NCI-H774 (cell line): Measurements from ENCODE around the gene GNL1.

Experiments
- DNase-seq: peaks from one replicate; lab custom pipeline; 2025; lab: John Stamatoyannopoulos, UW

Gene GNL1

GRCh38 chr6:30570263-30570662 lies 14.0 kb upstream of the GNL1 start:
- DNase-seq: no peak

- DNase-seq: peak; percentile 8
Measured at GRCh38 chr6:30568245-30568644, 12.0 kb upstream of the GNL1 start.

GRCh38 chr6:30565772-30566171 lies 9.5 kb upstream of the GNL1 start:
- DNase-seq: no peak

GRCh38 chr6:30564114-30564513 lies 7.8 kb upstream of the GNL1 start:
- DNase-seq: no peak

- DNase-seq: no peak
Measured at GRCh38 chr6:30562470-30563425, 6.5 kb upstream of the GNL1 start.

GRCh38 chr6:30560930-30561329 lies 4.6 kb upstream of the GNL1 start:
- no peak for DNase-seq

- no peak for DNase-seq
Measured at GRCh38 chr6:30557683-30557981, 1.3 kb upstream of the GNL1 start.

- DNase-seq: peak; percentile 90
Measured at GRCh38 chr6:30556906-30557682, 805 bp upstream of the GNL1 start, which contains the start of gene PRR3. Gene PRR3, plus strand, starts transcription at chr6:30557295. Its CDS starts 50 bp downstream, at chr6:30557345.

GRCh38 chr6:30555816-30556065 lies 548 bp downstream of the GNL1 start:
- DNase-seq: no peak

- DNase-seq: no peak
Measured at GRCh38 chr6:30554962-30555815, 1.1 kb downstream of the GNL1 start.

GRCh38 chr6:30554404-30554803 lies 1.9 kb downstream of the GNL1 start:
- no peak for DNase-seq

GRCh38 chr6:30548375-30548774 lies 7.9 kb downstream of the GNL1 start:
- DNase-seq: no peak

- DNase-seq: no peak
Measured at GRCh38 chr6:30547454-30547853, 8.8 kb downstream of the GNL1 start.

GRCh38 chr6:30544666-30545272 lies 11.5 kb downstream of the GNL1 start:
- DNase-seq: peak; percentile 15

GRCh38 chr6:30543821-30544220 lies 12.5 kb downstream of the GNL1 start:
- DNase-seq: no peak

- DNase-seq: no peak
Measured at GRCh38 chr6:30542915-30543314, 13.4 kb downstream of the GNL1 start.

GRCh38 chr6:30542404-30542725 lies 13.9 kb downstream of the GNL1 start:
- DNase-seq: no peak

- peak; percentile 56 for DNase-seq
Measured at GRCh38 chr6:30541515-30542403, 14.5 kb downstream of the GNL1 start.

GRCh38 chr6:30537931-30538330 lies 18.4 kb downstream of the GNL1 start:
- DNase-seq: no peak

GRCh38 chr6:30533460-30534294 lies 22.6 kb downstream of the GNL1 start:
- DNase-seq: no peak
